MM.1S (cell line): ENCODE data around the gene PDLIM4.

ENCODE experiments used
- DNase-seq: peaks from one replicate; pipeline ENCODE4 v3.0.0-alpha.2; 2015
- H2AFZ ChIP-seq: fragments of 300-600 bp; sonication (generic); 2 replicates; pipeline ENCODE4 v1.6.0; 2016; ENCODE audit warnings: antibody characterized with exemption, low read length
- H3F3A ChIP-seq: fragments of 300-600 bp; sonication (generic); 2 replicates; pipeline ENCODE4 v1.6.1; 2016; ENCODE audit warnings: mild to moderate bottlenecking, antibody characterized with exemption, low read length, moderate library complexity, mixed read lengths; ENCODE audit not compliant: insufficient read depth
- H3K27ac ChIP-seq: fragments of 300-600 bp; sonication (generic); 2 replicates; pipeline ENCODE4 v1.5.1; 2016; ENCODE audit warnings: mild to moderate bottlenecking, low read length
- H3K27me3 ChIP-seq: fragments of 300-600 bp; sonication (generic); replicated peaks from 2 replicates; pipeline ENCODE4 v1.6.0; 2016; ENCODE audit warnings: low read length; ENCODE audit not compliant: insufficient read depth
- H3K36me3 ChIP-seq: fragments of 300-600 bp; sonication (generic); replicated peaks from 2 replicates; pipeline ENCODE4 v1.6.1; 2016; ENCODE audit warnings: mild to moderate bottlenecking, low read length, mixed read lengths; ENCODE audit not compliant: insufficient read depth
- H3K4me1 ChIP-seq: fragments of 300-600 bp; sonication (generic); 2 replicates; pipeline ENCODE4 v1.6.1; 2016; ENCODE audit warnings: low read length, mixed read lengths
- H3K4me2 ChIP-seq: fragments of 300-600 bp; sonication (generic); 2 replicates; pipeline ENCODE4 v1.6.0; 2016; ENCODE audit warnings: low read depth, low read length
- H3K4me3 ChIP-seq: fragments of 300-600 bp; sonication (generic); 2 replicates; pipeline ENCODE4 v1.5.1; 2016; ENCODE audit warnings: low read length, mixed read lengths
- H3K79me2 ChIP-seq: fragments of 300-600 bp; sonication (generic); 2 replicates; pipeline ENCODE4 v1.6.1; 2016; ENCODE audit warnings: mixed run types, low read length, mixed read lengths
- H3K9ac ChIP-seq: fragments of 300-600 bp; sonication (generic); 2 replicates; pipeline ENCODE4 v1.6.1; 2016; ENCODE audit warnings: low read length, mixed read lengths
- H3K9me2 ChIP-seq: fragments of 300-600 bp; sonication (generic); replicated peaks from 2 replicates; pipeline ENCODE4 v1.6.1; 2016; ENCODE audit warnings: mild to moderate bottlenecking, low read length, mixed read lengths; ENCODE audit not compliant: insufficient read depth
- H3K9me3 ChIP-seq: fragments of 300-600 bp; sonication (generic); replicated peaks from 2 replicates; pipeline ENCODE4 v1.6.1; 2016; ENCODE audit warnings: mild to moderate bottlenecking, low read length, mixed read lengths; ENCODE audit not compliant: insufficient read depth
- H4K20me1 ChIP-seq: fragments of 300-600 bp; sonication (generic); 2 replicates; pipeline ENCODE4 v1.6.1; 2016; ENCODE audit warnings: mild to moderate bottlenecking, low read length, moderate library complexity, mixed read lengths; ENCODE audit not compliant: insufficient read depth
- CTCF ChIP-seq: fragments of 300-600 bp; sonication (generic); IDR thresholded peaks from 2 replicates; pipeline ENCODE4 v1.5.1; 2016; ENCODE audit warnings: antibody characterized with exemption, low read length, mixed read lengths
- EZH2 ChIP-seq: fragments of 300-600 bp; sonication (generic); optimal IDR thresholded peaks from 2 replicates; pipeline ENCODE3; 2017; ENCODE audit warnings: low read depth, mild to moderate bottlenecking, antibody characterized with exemption, low read length, mixed read lengths
- EZH2phosphoT487 ChIP-seq: fragments of 300-600 bp; sonication (generic); IDR thresholded peaks from 2 replicates; pipeline ENCODE4 v1.6.1; 2018; ENCODE audit warnings: antibody characterized with exemption, low read length

Gene PDLIM4

GRCh38 chr5:132279801-132280200 lies 22.3 kb downstream of the PDLIM4 start:
- Histone ChIP-seq H2AFZ (no peak overlapping the region), H3K27ac (no peak overlapping the region), H3K4me3 (no peak overlapping the region), H3K36me3 (no peaks in the 10 kb centered on the region), H3F3A (no peaks in the 10 kb centered on the region), H3K4me2 (no peak overlapping the region), H3K9ac (no peak overlapping the region), H3K9me2 (no peaks in the 10 kb centered on the region), H3K4me1 (no peaks in the 10 kb centered on the region), H3K9me3 (no peaks in the 10 kb centered on the region), H4K20me1 (no peaks in the 10 kb centered on the region), H3K79me2 (no peaks in the 10 kb centered on the region), H3K27me3 (no peaks in the 10 kb centered on the region)
- DNase-seq = no peak
- TF ChIP-seq CTCF (no peak), EZH2phosphoT487 (no peak), EZH2 (no peak)

DNA sequence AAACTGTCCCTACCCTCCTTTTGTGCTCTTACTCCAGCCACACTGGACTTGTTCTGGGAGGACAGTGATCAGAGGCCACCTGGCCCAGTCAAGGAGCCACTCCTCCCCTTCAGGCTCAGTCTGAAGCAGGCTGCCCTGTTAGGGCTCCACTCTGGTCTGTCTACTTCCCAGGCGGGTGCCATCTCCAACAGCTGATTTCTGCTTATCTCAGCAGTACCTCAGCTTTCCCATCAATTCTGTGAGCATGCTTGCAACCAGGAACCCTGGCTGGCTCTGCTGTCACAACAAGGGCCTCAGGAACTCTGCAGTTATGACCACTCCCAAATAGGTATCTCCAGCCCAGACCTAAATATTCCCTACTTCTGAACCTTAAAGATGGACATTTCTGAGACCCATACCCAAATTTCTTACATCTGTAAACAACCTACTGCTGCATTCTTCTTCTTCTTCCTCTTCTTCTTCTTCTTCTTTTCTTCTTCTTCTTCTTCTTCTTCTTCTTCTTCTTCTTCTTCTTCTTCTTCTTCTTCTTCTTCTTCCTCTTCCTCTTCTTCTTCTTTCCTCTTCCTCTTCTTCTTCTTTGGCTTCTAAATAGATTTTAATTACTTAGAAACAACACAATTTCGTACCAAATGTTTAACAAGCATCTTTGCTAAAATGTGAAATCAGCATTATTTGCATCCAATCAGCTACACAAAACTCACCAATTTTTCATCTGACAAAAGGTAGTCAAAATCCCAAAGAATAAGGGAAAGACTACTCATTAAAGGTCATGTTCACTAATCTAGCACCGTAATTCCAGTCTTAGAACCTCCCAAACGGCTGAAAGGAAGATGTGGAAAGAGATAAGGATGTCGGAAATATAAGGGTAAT lies 23.1 kb downstream of the PDLIM4 start:
- no peaks in the 10 kb centered on the region for H3F3A ChIP-seq
- H3K9me3 ChIP-seq = no peaks in the 10 kb centered on the region
- no peak overlapping the region for H3K4me3 ChIP-seq
- H3K9ac ChIP-seq = no peak overlapping the region
- no peak overlapping the region for H2AFZ ChIP-seq
- no peaks in the 10 kb centered on the region for H3K27me3 ChIP-seq
- no peak overlapping the region for H3K4me2 ChIP-seq
- no peaks in the 10 kb centered on the region for H3K9me2 ChIP-seq
- H3K27ac ChIP-seq = no peak overlapping the region
- no peak for TF ChIP-seq CTCF
- no peak for TF ChIP-seq EZH2
- TF ChIP-seq EZH2phosphoT487 = no peak
- H3K36me3 ChIP-seq = no peaks in the 10 kb centered on the region
- no peaks in the 10 kb centered on the region for H4K20me1 ChIP-seq
- no peaks in the 10 kb centered on the region for H3K79me2 ChIP-seq
- no peaks in the 10 kb centered on the region for H3K4me1 ChIP-seq
- DNase-seq = no peak

DNA sequence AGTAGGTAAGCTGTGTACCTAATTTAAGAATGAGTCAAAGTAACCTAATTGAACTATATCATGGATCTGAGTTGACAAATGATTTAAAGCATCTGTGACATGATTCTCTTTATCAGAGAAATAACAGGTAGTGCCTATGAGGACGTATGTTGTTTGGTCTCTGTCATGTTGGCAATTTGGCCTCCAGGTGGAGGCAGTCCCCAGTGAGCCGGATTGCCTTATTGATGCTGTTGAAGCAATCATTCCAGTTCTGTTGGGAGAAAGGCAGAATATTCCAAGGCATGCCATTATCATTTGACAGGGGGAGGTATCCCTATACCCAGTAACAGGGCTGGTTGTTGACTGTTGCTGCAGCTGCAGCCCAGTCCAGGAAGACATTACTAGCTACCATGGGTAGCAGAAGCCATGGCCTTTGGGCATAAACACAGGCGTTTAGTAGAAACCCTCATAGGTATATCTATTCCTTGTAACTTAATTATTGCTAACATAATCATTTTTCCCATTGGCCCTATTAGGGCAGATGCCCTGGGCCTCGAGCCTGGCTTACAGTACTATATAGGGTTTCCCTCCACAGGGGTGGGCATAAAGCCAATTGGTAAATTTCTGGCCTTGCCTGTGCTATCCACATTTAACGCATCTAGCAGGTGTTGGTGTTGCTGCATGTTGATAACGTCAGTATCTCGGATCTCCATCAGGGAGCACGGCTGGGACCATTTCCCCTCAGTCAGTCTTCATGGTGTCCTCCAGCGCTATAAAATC lies 24.5 kb downstream of the PDLIM4 start:
- Histone ChIP-seq H3F3A (no peaks in the 10 kb centered on the region), H3K9me2 (no peaks in the 10 kb centered on the region), H2AFZ (no peak overlapping the region), H3K9ac (no peak overlapping the region), H4K20me1 (no peaks in the 10 kb centered on the region), H3K36me3 (no peaks in the 10 kb centered on the region), H3K4me3 (no peak overlapping the region), H3K27ac (no peak overlapping the region), H3K79me2 (no peaks in the 10 kb centered on the region), H3K4me2 (no peak overlapping the region), H3K9me3 (no peaks in the 10 kb centered on the region), H3K27me3 (no peaks in the 10 kb centered on the region), H3K4me1 (no peaks in the 10 kb centered on the region)
- no peak for TF ChIP-seq EZH2phosphoT487
- no peak for TF ChIP-seq EZH2
- TF ChIP-seq CTCF = no peak
- no peak for DNase-seq
